CD4-positive, alpha-beta T cell treated with Interleukin-12 subunit alpha and Interleukin-12 subunit beta, for 1 hour (primary cell): Measurements from ENCODE around the gene TSN.
A peak's percentile ranks its signal among the peaks of the same experiment; 100 is the strongest.
"Not testable (repeated sequence)": the region's sequence is repeated elsewhere in the genome, so short reads cannot be mapped to it uniquely, and the experiment has no call there.

Experiments
- DNase-seq: peaks from one replicate; pipeline ENCODE4 v3.0.0-alpha.2; 2020

TSN gene

GRCh38 chr2:121804340-121804739 lies 48.9 kb downstream of the TSN start:
- DNase-seq = peak; percentile 1

GRCh38 chr2:121804997-121805765 lies 49.7 kb downstream of the TSN start:
- no peak for DNase-seq

GRCh38 chr2:121805766-121806143 lies 50.3 kb downstream of the TSN start:
- no peak for DNase-seq

GRCh38 chr2:121807771-121808170 lies 52.3 kb downstream of the TSN start:
- not testable (repeated sequence) for DNase-seq

GRCh38 chr2:121809607-121810006 lies 54.2 kb downstream of the TSN start:
- no peak for DNase-seq

GRCh38 chr2:121810959-121811853 lies 55.8 kb downstream of the TSN start:
- no peak for DNase-seq

GRCh38 chr2:121813083-121813482 lies 57.6 kb downstream of the TSN start:
- not testable (repeated sequence) for DNase-seq

GRCh38 chr2:121815216-121815615 lies 59.8 kb downstream of the TSN start:
- DNase-seq = no peak

- DNase-seq = no peak
Observed at GRCh38 chr2:121816797-121817196, 61.3 kb downstream of the TSN start.

- DNase-seq = not testable (repeated sequence)
Observed at GRCh38 chr2:121817304-121817703, 61.9 kb downstream of the TSN start.
